ENCODE results near the gene PNPLA3.
"Not testable (repeated sequence)": the region's sequence is repeated elsewhere in the genome, so short reads cannot be mapped to it uniquely, and the experiment has no call there.

PNPLA3 gene

GRCh38 chr22:43889860-43890253, 33.7 kb upstream of the PNPLA3 start:
- DNase-seq = no peak

- no peak for DNase-seq
Measured at GRCh38 chr22:43890901-43891331, 32.7 kb upstream of the PNPLA3 start.

GRCh38 chr22:43891360-43892182, 32.0 kb upstream of the PNPLA3 start, which contains the start of gene PNPLA5:
TSS of gene PNPLA5 (minus strand) at chr22:43892013. CDS start at chr22:43891880, 133 bp downstream.
- DNase-seq = peak in 1 of 2 experiments; percentile 27

- no peak for DNase-seq
Measured at GRCh38 chr22:43892183-43892894, 31.3 kb upstream of the PNPLA3 start.

- DNase-seq = no peak
Measured at GRCh38 chr22:43893266-43893665, 30.3 kb upstream of the PNPLA3 start.

- no peak for DNase-seq
Measured at GRCh38 chr22:43894122-43894521, 29.5 kb upstream of the PNPLA3 start.

- no peak for DNase-seq
Measured at GRCh38 chr22:43895986-43896645, 27.5 kb upstream of the PNPLA3 start.

GRCh38 chr22:43897751-43898261, 25.8 kb upstream of the PNPLA3 start:
- DNase-seq = no peak

GRCh38 chr22:43900206-43900605, 23.4 kb upstream of the PNPLA3 start:
- DNase-seq = no peak

- DNase-seq = no peak
Measured at GRCh38 chr22:43901976-43902643, 21.5 kb upstream of the PNPLA3 start.

- not testable (repeated sequence) for DNase-seq
Measured at GRCh38 chr22:43903033-43903432, 20.6 kb upstream of the PNPLA3 start.

- DNase-seq = not testable (repeated sequence)
Measured at GRCh38 chr22:43904412-43904811, 19.2 kb upstream of the PNPLA3 start.

GRCh38 chr22:43905681-43906080, 17.9 kb upstream of the PNPLA3 start:
- no peak for DNase-seq

GRCh38 chr22:43909708-43910107, 13.9 kb upstream of the PNPLA3 start:
- no peak for DNase-seq

GRCh38 chr22:43910178-43910695, 13.4 kb upstream of the PNPLA3 start:
- DNase-seq = no peak

- DNase-seq = no peak
Measured at GRCh38 chr22:43911351-43911750, 12.3 kb upstream of the PNPLA3 start.

GRCh38 chr22:43917521-43917920, 6.1 kb upstream of the PNPLA3 start:
- DNase-seq = no peak

GRCh38 chr22:43919106-43919973, 4.3 kb upstream of the PNPLA3 start:
- no peak for DNase-seq

GRCh38 chr22:43921370-43921769, 2.2 kb upstream of the PNPLA3 start:
- DNase-seq = no peak

- no peak for DNase-seq
Measured at GRCh38 chr22:43922123-43922522, 1.5 kb upstream of the PNPLA3 start.

- no peak for DNase-seq
Measured at GRCh38 chr22:43923191-43923590, 414 bp upstream of the PNPLA3 start.
